Measurements from ENCODE around the gene MRAP2. TPM values are rescaled to one million over a fixed set of nuclear protein-coding genes. Genes with fewer than 3 reads are reported as not detected.

Gene MRAP2
- total RNA-seq, 1 experiment from 2014 or later, result 2.5 TPM

GRCh38 chr6:84013354-84013753 lies 20.2 kb upstream of the MRAP2 start:
- intact Hi-C loops (cut with micrococcal nuclease; ENCODE audit: unreplicated experiment), result no loop called here
- no peaks in the 10 kb centered on the region for H3K9me3 ChIP-seq (ENCODE audit: control insufficient read depth, insufficient read depth, low read depth, low read length)
- no peaks in the 10 kb centered on the region for H3K36me3 ChIP-seq (ENCODE audit: control insufficient read depth, insufficient read depth, low read length)
- ChIA-PET CTCF (no interaction called here), POLR2A (interaction anchor here (0.6 kb wide), 1 partner anchor 161 kb away, joined by 3 read pairs; no protein-coding TSS in a partner anchor)
- no peak overlapping the region for H3K4me3 ChIP-seq (ENCODE audit: low read depth in 2 of 2, low read length in 2 of 2)
- DNase-seq (ENCODE audit: low read depth, low spot score), result no peak
- TF ChIP-seq CTCF (IDR thresholded peaks at IDR 0.05) (no peak), REST (IDR thresholded peaks at IDR 0.05; ENCODE audit: insufficient read depth in 1 of 2, low read depth in 2 of 2, low read length in 1 of 2) (no peak), POLR2AphosphoS5 (IDR thresholded peaks at IDR 0.05; ENCODE audit: low read depth, low read length) (no peak), TCF7L2 (IDR thresholded peaks at IDR 0.05; ENCODE audit: low read depth, low read length) (no peak), SIN3A (IDR thresholded peaks at IDR 0.05; ENCODE audit: borderline replicate concordance, insufficient read depth, low read depth, low read length) (no peak)
- H3K4me1 ChIP-seq (ENCODE audit: control insufficient read depth, insufficient read depth, low read length), result no peaks in the 10 kb centered on the region
- no peak for ATAC-seq
- BruUV-seq (replicated peaks), result no TSS peak
- H3K27me3 ChIP-seq (ENCODE audit: control insufficient read depth, insufficient read depth, low read length), result no peaks in the 10 kb centered on the region
- in situ Hi-C loops (cut with HindIII; ENCODE audit: low pct_unique_long_range_greater_than_20kb, low sequenced_read_pairs), result no loop called here
- no peak overlapping the region for H3K27ac ChIP-seq (ENCODE audit: low read length)

GRCh38 chr6:84013931-84014330 lies 19.6 kb upstream of the MRAP2 start:
- in situ Hi-C loops (cut with HindIII; ENCODE audit: low pct_unique_long_range_greater_than_20kb, low sequenced_read_pairs) (no loop called here), intact Hi-C loops (cut with micrococcal nuclease; ENCODE audit: unreplicated experiment) (no loop called here)
- no peak overlapping the region for H3K27ac ChIP-seq (ENCODE audit: low read length)
- H3K36me3 ChIP-seq (ENCODE audit: control insufficient read depth, insufficient read depth, low read length), result no peaks in the 10 kb centered on the region
- 0 out of 2 replicates have a peak, but pooled peaks cover 3% of the 10 kb centered on the region for H3K27me3 ChIP-seq (ENCODE audit: control insufficient read depth, insufficient read depth, low read length)
- TF ChIP-seq TCF7L2 (IDR thresholded peaks at IDR 0.05; ENCODE audit: low read depth, low read length) (no peak), REST (IDR thresholded peaks at IDR 0.05; ENCODE audit: insufficient read depth in 1 of 2, low read depth in 2 of 2, low read length in 1 of 2) (no peak), CTCF (IDR thresholded peaks at IDR 0.05) (no peak), POLR2AphosphoS5 (IDR thresholded peaks at IDR 0.05; ENCODE audit: low read depth, low read length) (no peak)
- ChIA-PET POLR2A (no interaction called here), CTCF (no interaction called here)
- no peaks in the 10 kb centered on the region for H3K9me3 ChIP-seq (ENCODE audit: control insufficient read depth, insufficient read depth, low read depth, low read length)
- DNase-seq (ENCODE audit: low read depth, low spot score) (no peak), ATAC-seq (no peak)
- no peak overlapping the region for H3K4me3 ChIP-seq (ENCODE audit: low read depth in 2 of 2, low read length in 2 of 2)
- no TSS peak for BruUV-seq (replicated peaks)
- no peaks in the 10 kb centered on the region for H3K4me1 ChIP-seq (ENCODE audit: control insufficient read depth, insufficient read depth, low read length)
